CD14-positive monocyte (primary cell): ENCODE results near the gene TTC28. TPM values are rescaled to one million over a fixed set of nuclear protein-coding genes. Genes with fewer than 3 reads are reported as not detected.

Experiments
- DNase-seq, 3 donors: peaks; one replicate each; pipeline ENCODE4 v3.0.0-alpha.2; 2011 to 2022
- H2AFZ ChIP-seq: 2 replicates; pipeline ENCODE4 v1.6.0; 2012; ENCODE audit warnings: mild to moderate bottlenecking, low read depth, low read length, inconsistent platforms; ENCODE audit not compliant: insufficient read depth, poor library complexity, severe bottlenecking
- H3K27ac ChIP-seq, 2 donors: 1 replicate in 1 of 2; 2 replicates in 1 of 2; pipeline ENCODE4 v1.5.1; 2012 to 2013; ENCODE audit warnings: low read length in 2 of 2, control low read depth in 1 of 2, inconsistent platforms in 1 of 2, low read depth in 1 of 2, mild to moderate bottlenecking in 1 of 2
- H3K27me3 ChIP-seq, 2 donors: one replicate each; pipeline versions ENCODE4 v1.6.0 to v1.6.1; 2011 to 2013; ENCODE audit warnings: low read length in 2 of 2; ENCODE audit not compliant: control insufficient read depth in 2 of 2, insufficient read depth in 2 of 2
- H3K36me3 ChIP-seq, 2 donors: replicated peaks in 1 of 2; 1 replicate in 1 of 2; 2 replicates in 1 of 2; pipeline versions ENCODE4 v1.5.1 to v1.6.1; 2012 to 2013; ENCODE audit warnings: low read length in 2 of 2, control low read depth in 1 of 2, inconsistent platforms in 1 of 2, mild to moderate bottlenecking in 1 of 2; ENCODE audit not compliant: insufficient read depth in 2 of 2, control insufficient read depth in 1 of 2
- H3K4me1 ChIP-seq, 2 donors: 1 replicate in 1 of 2; 2 replicates in 1 of 2; pipeline versions ENCODE4 v1.5.1 to v1.6.1; 2012 to 2013; ENCODE audit warnings: low read length in 2 of 2, control low read depth in 1 of 2, inconsistent platforms in 1 of 2, mild to moderate bottlenecking in 1 of 2, moderate library complexity in 1 of 2; ENCODE audit not compliant: insufficient read depth in 2 of 2, control insufficient read depth in 1 of 2
- H3K4me2 ChIP-seq: replicated peaks from 2 replicates; pipeline ENCODE3; 2012; ENCODE audit warnings: low read length, moderate library complexity, mild to moderate bottlenecking; ENCODE audit not compliant: poor library complexity, severe bottlenecking; ENCODE audit errors: extremely low read depth
- H3K4me3 ChIP-seq, 3 experiments: fragments of 200-600 bp in 1 of 3; sonication (generic) in 1 of 3; replicated peaks in 1 of 3; 1 replicate in 2 of 3; 2 replicates in 1 of 3; pipeline ENCODE4 v1.5.1; 2011 to 2013; ENCODE audit warnings: low read length in 3 of 3, mild to moderate bottlenecking in 3 of 3, control low read depth in 2 of 3, low read depth in 2 of 3, inconsistent platforms in 1 of 3, moderate library complexity in 1 of 3
- H3K79me2 ChIP-seq: 2 replicates; pipeline ENCODE4 v1.6.0; 2012; ENCODE audit warnings: mild to moderate bottlenecking, control low read depth, inconsistent platforms, low read length, moderate library complexity; ENCODE audit not compliant: insufficient read depth
- H3K9ac ChIP-seq: 2 replicates; pipeline ENCODE4 v1.6.0; 2017; ENCODE audit warnings: low read length, mild to moderate bottlenecking; ENCODE audit not compliant: insufficient read depth, poor library complexity, severe bottlenecking
- H3K9me3 ChIP-seq, 2 donors: replicated peaks in 1 of 2; 1 replicate in 1 of 2; 2 replicates in 1 of 2; pipeline versions ENCODE4 v1.5.1 to v1.6.1; 2012 to 2013; ENCODE audit warnings: low read length in 2 of 2, control low read depth in 1 of 2; ENCODE audit not compliant: control insufficient read depth in 1 of 2, insufficient read depth in 1 of 2
- H4K20me1 ChIP-seq: 2 replicates; pipeline ENCODE4 v1.6.0; 2012; ENCODE audit warnings: mild to moderate bottlenecking, low read length, control low read depth, moderate library complexity; ENCODE audit not compliant: insufficient read depth
- H3K27ac Mint-ChIP-seq, 7 donors: one replicate each; pipeline ENCODE4 v1.8.0; 2020; ENCODE audit warnings: mild to moderate bottlenecking in 7 of 7, mixed read lengths in 7 of 7, moderate library complexity in 6 of 7, inconsistent platforms in 2 of 7
- H3K27me3 Mint-ChIP-seq, 3 donors: one replicate each; pipeline ENCODE4 v1.8.0; 2021 to 2022; ENCODE audit warnings: low read depth in 3 of 3, mild to moderate bottlenecking in 3 of 3, mixed read lengths in 3 of 3, moderate library complexity in 3 of 3, inconsistent platforms in 1 of 3
- H3K36me3 Mint-ChIP-seq, 2 donors: one replicate each; pipeline ENCODE4 v1.8.0; 2020; ENCODE audit warnings: mixed read lengths in 2 of 2, inconsistent platforms in 1 of 2, mild to moderate bottlenecking in 1 of 2
- H3K4me1 Mint-ChIP-seq: one replicate; pipeline ENCODE4 v1.8.0; 2020; ENCODE audit warnings: mild to moderate bottlenecking, mixed read lengths
- H3K4me3 Mint-ChIP-seq, 2 donors: one replicate each; pipeline ENCODE4 v1.8.0; 2020; ENCODE audit warnings: mild to moderate bottlenecking in 2 of 2, mixed read lengths in 2 of 2, moderate library complexity in 1 of 2
- H3K9me3 Mint-ChIP-seq, 7 donors: one replicate each; pipeline ENCODE4 v1.8.0; 2020 to 2022; ENCODE audit warnings: mixed read lengths in 7 of 7, mild to moderate bottlenecking in 6 of 7, moderate library complexity in 6 of 7, inconsistent platforms in 2 of 7
- CTCF ChIP-seq: fragments of 200-600 bp; IDR thresholded peaks from one replicate; pipeline ENCODE4 v1.8.0; 2022; ENCODE audit warnings: antibody characterized with exemption, mild to moderate bottlenecking
- WGBS: methylation state at CpG from one replicate; pipeline ENCODE4 v1.1.5; 2013; ENCODE audit warnings: missing lambda C conversion rate; ENCODE audit not compliant: insufficient coverage; 5-methylcytosine and 5-hydroxymethylcytosine counted together
- intact Hi-C, 2 donors: fragments of 100-400 bp; cut with micrococcal nuclease; formaldehyde crosslinking; loops; one replicate each; pipeline versions ENCODE4 v1.15.0 to v1.15.1; 2023
- polyA plus RNA-seq, 3 donors: library from polyadenylated mRNA; depleted of rRNA in 1 of 3; unstranded in 2 of 3; stranded (reverse) in 1 of 3; fragments of 300-500 nt in 2 of 3; fragments of >200 nt in 1 of 3; fragmentation: Illumina TruSeq in 2 of 3; gene quantifications; 1 replicate in 2 of 3; 2 replicates in 1 of 3; pipeline ENCODE4 v1.2.3, GENCODE V29; 2012 to 2021

TTC28 gene
- polyA plus RNA-seq, 3 donors: 0.24 to 0.61 TPM; not detected in 1

- WGBS: no CpG with 5 or more reads among the region's 3 CpGs
- Histone ChIP-seq H3K27ac (no peak overlapping the region), H3K36me3 (no peaks in the 10 kb centered on the region), H3K9ac (no peak overlapping the region), H3K27me3 (peaks cover 2 to 4% of the 10 kb centered on the region in 2 donors), H3K4me3 (no peak overlapping the region), H3K4me2 (no peak overlapping the region), H3K4me1 (no peaks in the 10 kb centered on the region), H3K79me2 (no peaks in the 10 kb centered on the region), H3K9me3 (no peaks in the 10 kb centered on the region), H2AFZ (no peak overlapping the region), H4K20me1 (no peaks in the 10 kb centered on the region)
- DNase-seq: no peak
- Mint-ChIP-seq H3K4me1 (no peaks in the 10 kb centered on the region), H3K36me3 (no peaks in the 10 kb centered on the region), H3K4me3 (no peak overlapping the region), H3K9me3 (peaks cover 0 to 8% (median 0%) of the 10 kb centered on the region in 7 donors), H3K27ac (no peak overlapping the region), H3K27me3 (peaks cover 0 to 31% (median 9%) of the 10 kb centered on the region in 3 donors)
- TF ChIP-seq CTCF: no peak
- intact Hi-C loops: no loop called here
Measured at GRCh38 chr22:28647216-28647615, 32.4 kb downstream of the TTC28 start.

GRCh38 chr22:28639321-28639720, 40.3 kb downstream of the TTC28 start:
- no peaks in the 10 kb centered on the region for H3K4me1 Mint-ChIP-seq

More at GRCh38 chr22:28639321-28639720, 40.3 kb downstream of the TTC28 start:
- Mint-ChIP-seq H3K27me3 (peaks cover 0 to 9% (median 5%) of the 10 kb centered on the region in 3 donors), H3K27ac (no peak overlapping the region), H3K4me3 (no peak overlapping the region), H3K36me3 (no peaks in the 10 kb centered on the region), H3K9me3 (peaks cover 0 to 3% (median 0%) of the 10 kb centered on the region in 7 donors)
- H3K4me1 ChIP-seq: no peaks in the 10 kb centered on the region
- H3K4me2 ChIP-seq: no peak overlapping the region
- H3K4me3 ChIP-seq: no peak overlapping the region
- TF ChIP-seq CTCF: no peak
- no peak overlapping the region for H2AFZ ChIP-seq
- H3K9ac ChIP-seq: no peak overlapping the region
- no peaks in the 10 kb centered on the region for H3K36me3 ChIP-seq
- 100% methylated on average over 1 of the region's 2 CpGs for WGBS
- DNase-seq: no peak
- H3K27ac ChIP-seq: no peak overlapping the region
- no peaks in the 10 kb centered on the region for H3K9me3 ChIP-seq
- H3K79me2 ChIP-seq: no peaks in the 10 kb centered on the region
- intact Hi-C loops: no loop called here
- H4K20me1 ChIP-seq: no peaks in the 10 kb centered on the region
- no peaks in the 10 kb centered on the region for H3K27me3 ChIP-seq
